A549 (cell line): Measurements from ENCODE around the gene CCR5AS.

ENCODE experiments used
- ATAC-seq, 2 experiments: fragments of 200-7000 bp in 1 of 2; fragments of >200 bp in 1 of 2; cut with Nextera tagmentation in 1 of 2; cut with Tn5 transposase in 1 of 2; 3 replicates each; pipeline versions ENCODE4 v1.8.0 to v1.9.1; 2018 to 2020; ENCODE audit warnings: mild to moderate bottlenecking in 1 of 2, moderate library complexity in 1 of 2
- CTCF ChIA-PET: fragments of 300-600 bp; sonication (Branson Sonifier 250); formaldehyde crosslinking; extraction: SDS; loops from one replicate; lab custom pipeline; 2021; ENCODE audit warnings: antibody characterized with exemption, inconsistent platforms; lab: Yijun Ruan, JAX
- POLR2A ChIA-PET: fragments of 350-600 bp; formaldehyde crosslinking; extraction: SDS; loops from one replicate; lab custom pipeline; 2021; ENCODE audit warnings: antibody characterized with exemption, inconsistent platforms; lab: Yijun Ruan, JAX
- DNase-seq, 2 experiments: peaks; one replicate each; pipeline versions ENCODE4 v3.0.0 to v3.0.0-alpha.2; 2011 to 2016; ENCODE audit warnings: low read depth in 1 of 2, low spot score in 1 of 2
- FAIRE-seq: peaks from 2 replicates; lab custom pipeline; 2011; peaks lifted over from hg19 to GRCh38; lab: Jason Lieb, UNC
- H3K27ac ChIP-seq, 2 experiments: fragments of >200 bp; sonication (Bioruptor Twin); formaldehyde crosslinking; 3 replicates each; pipeline ENCODE4 v1.5.1; 2016 to 2017
- H3K4me1 ChIP-seq: fragments of >200 bp; sonication (Bioruptor Twin); formaldehyde crosslinking; 3 replicates; pipeline ENCODE4 v1.6.1; 2016
- H3K4me2 ChIP-seq: fragments of >200 bp; sonication (Bioruptor Twin); formaldehyde crosslinking; 3 replicates; pipeline ENCODE4 v1.6.1; 2016
- H3K4me3 ChIP-seq: fragments of >200 bp; sonication (Bioruptor Twin); formaldehyde crosslinking; 3 replicates; pipeline ENCODE4 v1.5.1; 2016
- H3K9me3 ChIP-seq: fragments of >200 bp; sonication (Bioruptor Twin); formaldehyde crosslinking; 3 replicates; pipeline ENCODE4 v1.6.1; 2016
- BHLHE40 ChIP-seq: IDR thresholded peaks from 2 replicates; pipeline ENCODE4 v1.6.1; 2012; ENCODE audit warnings: low read depth, low read length, inconsistent platforms
- CBX8 ChIP-seq: fragments of 200-600 bp; sonication (generic); IDR thresholded peaks from 2 replicates; pipeline ENCODE4 v1.6.1; 2016
- CEBPB ChIP-seq, 2 experiments: fragments of >200 bp in 1 of 2; sonication (Bioruptor Twin) in 1 of 2; formaldehyde crosslinking in 1 of 2; IDR thresholded peaks; 2 replicates each; pipeline ENCODE4 v1.6.1; 2012 to 2016
- CHD2 ChIP-seq: fragments of 150-350 bp; IDR thresholded peaks from 2 replicates; pipeline ENCODE4 v1.6.1; 2014; ENCODE audit warnings: low read length; ENCODE audit not compliant: partially characterized antibody
- CHD4 ChIP-seq: fragments of 200-600 bp; sonication (generic); IDR thresholded peaks from 2 replicates; pipeline ENCODE4 v1.6.1; 2016; ENCODE audit warnings: antibody characterized with exemption, mild to moderate bottlenecking, borderline replicate concordance
- EHF ChIP-seq: fragments of 250-450 bp; sonication (Bioruptor Pico); IDR thresholded peaks from 2 replicates; pipeline ENCODE4 v1.5.0; 2020; ENCODE audit warnings: mild to moderate bottlenecking
- EHMT2 ChIP-seq: fragments of 200-600 bp; sonication (generic); IDR thresholded peaks from 2 replicates; pipeline ENCODE4 v1.6.1; 2016; ENCODE audit warnings: antibody characterized with exemption, low read depth, mild to moderate bottlenecking, moderate library complexity
- EP300 ChIP-seq, 2 experiments: fragments of >200 bp; sonication (Bioruptor Twin); formaldehyde crosslinking; IDR thresholded peaks; 2 replicates in 1 of 2; 3 replicates in 1 of 2; pipeline ENCODE4 v1.6.1; 2016 to 2017
- FOXS1 ChIP-seq: fragments of 250-450 bp; sonication (Bioruptor Pico); IDR thresholded peaks from 2 replicates; pipeline ENCODE4 v1.5.0; 2020; ENCODE audit warnings: mild to moderate bottlenecking, moderate library complexity
- GATA3 ChIP-seq: IDR thresholded peaks from 2 replicates; pipeline ENCODE4 v1.6.1; 2012; ENCODE audit warnings: borderline replicate concordance
- HEYL ChIP-seq: fragments of 250-450 bp; sonication (Bioruptor Pico); IDR thresholded peaks from 2 replicates; pipeline ENCODE4 v1.8.0; 2021; ENCODE audit warnings: mild to moderate bottlenecking, moderate library complexity
- HOXA7 ChIP-seq: fragments of 250-450 bp; sonication (Bioruptor Pico); IDR thresholded peaks from 2 replicates; pipeline ENCODE4 v1.5.0; 2020; ENCODE audit warnings: mild to moderate bottlenecking, moderate library complexity
- HOXB13 ChIP-seq: fragments of 250-450 bp; sonication (Bioruptor Pico); IDR thresholded peaks from 2 replicates; pipeline ENCODE4 v1.5.0; 2020; ENCODE audit warnings: low read depth, mild to moderate bottlenecking, moderate library complexity
- HOXB5 ChIP-seq: fragments of 250-450 bp; sonication (Bioruptor Pico); IDR thresholded peaks from 2 replicates; pipeline ENCODE4 v1.5.0; 2020; ENCODE audit warnings: mild to moderate bottlenecking, moderate library complexity
- JUNB ChIP-seq: fragments of >200 bp; sonication (Bioruptor Twin); formaldehyde crosslinking; IDR thresholded peaks from 2 replicates; pipeline ENCODE4 v1.6.1; 2016
- KDM1A ChIP-seq: fragments of 200-600 bp; sonication (generic); IDR thresholded peaks from 2 replicates; pipeline ENCODE4 v1.6.1; 2016; ENCODE audit warnings: low read depth, mild to moderate bottlenecking
- MAZ ChIP-seq: fragments of 150-350 bp; IDR thresholded peaks from 2 replicates; pipeline ENCODE4 v1.6.1; 2014; ENCODE audit warnings: antibody characterized with exemption, low read depth, low read length, borderline replicate concordance
- NPAS2 ChIP-seq: fragments of 250-450 bp; sonication (Bioruptor Pico); IDR thresholded peaks from 2 replicates; pipeline ENCODE4 v1.8.0; 2022; ENCODE audit warnings: mild to moderate bottlenecking, moderate library complexity, borderline replicate concordance
- PBX3 ChIP-seq: IDR thresholded peaks from 2 replicates; pipeline ENCODE4 v1.6.1; 2012
- PHF8 ChIP-seq: fragments of 200-600 bp; sonication (generic); IDR thresholded peaks from 2 replicates; pipeline ENCODE4 v1.6.1; 2016; ENCODE audit warnings: low read depth, mild to moderate bottlenecking, antibody characterized with exemption, moderate library complexity, borderline replicate concordance
- REST ChIP-seq: fragments of 200-600 bp; sonication (generic); IDR thresholded peaks from 2 replicates; pipeline ENCODE4 v1.6.1; 2016; ENCODE audit warnings: antibody characterized with exemption, mild to moderate bottlenecking, moderate library complexity
- RFX5 ChIP-seq: fragments of 450-650 bp; IDR thresholded peaks from 2 replicates; pipeline ENCODE4 v1.7.1; 2014; ENCODE audit warnings: antibody characterized with exemption, mild to moderate bottlenecking, moderate library complexity
- RNF2 ChIP-seq: fragments of 200-600 bp; sonication (generic); IDR thresholded peaks from 2 replicates; pipeline ENCODE4 v1.6.1; 2016; ENCODE audit warnings: low read depth, mild to moderate bottlenecking, antibody characterized with exemption, moderate library complexity, borderline replicate concordance
- TFCP2L1 ChIP-seq: fragments of 250-450 bp; sonication (Bioruptor Pico); IDR thresholded peaks from 2 replicates; pipeline ENCODE4 v1.5.0; 2021; ENCODE audit warnings: mild to moderate bottlenecking
- USF2 ChIP-seq: fragments of 450-650 bp; IDR thresholded peaks from 2 replicates; pipeline ENCODE4 v1.6.1; 2014; ENCODE audit warnings: antibody characterized with exemption
- ZC3H11A ChIP-seq: fragments of 450-650 bp; IDR thresholded peaks from 2 replicates; pipeline ENCODE4 v1.6.1; 2014; ENCODE audit warnings: antibody characterized with exemption, mild to moderate bottlenecking
- ZSCAN20 ChIP-seq: fragments of 250-450 bp; sonication (Bioruptor Pico); IDR thresholded peaks from 2 replicates; pipeline ENCODE4 v1.8.0; 2022; ENCODE audit warnings: mild to moderate bottlenecking, moderate library complexity
- WGBS: methylation state at CpG from one replicate; pipeline ENCODE4 v1.1.6; 2017; ENCODE audit errors: missing lambda C conversion rate; 5-methylcytosine and 5-hydroxymethylcytosine counted together

Gene CCR5AS

GRCh38 chr3:46386205-46386604 lies 20.7 kb downstream of the CCR5AS start:
- no peaks in the 10 kb centered on the region for H3K4me1 ChIP-seq
- CTCF ChIA-PET: interaction anchor here (0.8 kb wide), 1 partner anchor 8 kb away, joined by 3 read pairs; no protein-coding TSS in a partner anchor

GRCh38 chr3:46383951-46384330 lies 22.9 kb downstream of the CCR5AS start:
- FAIRE-seq (no peak), DNase-seq (no peak), ATAC-seq (no peak)
- POLR2A ChIA-PET: no interaction called here
- CTCF ChIA-PET: no interaction called here
- Histone ChIP-seq H3K9me3 (no peaks in the 10 kb centered on the region), H3K27ac (no peak overlapping the region), H3K4me2 (no peak overlapping the region), H3K4me1 (no peaks in the 10 kb centered on the region), H3K4me3 (no peak overlapping the region)
- 41% methylated on average over 5 of the region's 5 CpGs for WGBS
- TF ChIP-seq CEBPB (IDR thresholded peaks at IDR 0.05): no peak
- no peak for TF ChIP-seq NPAS2 (CRISPR knock-in tag)
- TF ChIP-seq GATA3: no peak
- no peak for TF ChIP-seq BHLHE40
- TF ChIP-seq JUNB: no peak
- TF ChIP-seq USF2: no peak
- TF ChIP-seq CHD4: no peak
- TF ChIP-seq CBX8: no peak
- TF ChIP-seq HOXA7 (CRISPR knock-in tag): no peak
- no peak for TF ChIP-seq PHF8
- TF ChIP-seq PBX3: no peak
- no peak for TF ChIP-seq CHD2
- TF ChIP-seq RNF2: no peak
- TF ChIP-seq RFX5: no peak
- no peak for TF ChIP-seq EHF
- TF ChIP-seq KDM1A: no peak
- no peak for TF ChIP-seq HOXB13 (CRISPR knock-in tag)
- no peak for TF ChIP-seq EP300 (IDR thresholded peaks at IDR 0.05)
- no peak for TF ChIP-seq ZC3H11A
- TF ChIP-seq HOXB5 (CRISPR knock-in tag): no peak

More at GRCh38 chr3:46386205-46386604, 20.7 kb downstream of the CCR5AS start:
- 12% methylated on average over 4 of the region's 4 CpGs for WGBS
- Histone ChIP-seq H3K4me3 (no peak overlapping the region), H3K27ac (no peak overlapping the region), H3K4me2 (no peak overlapping the region), H3K9me3 (no peaks in the 10 kb centered on the region)
- POLR2A ChIA-PET: no interaction called here
- no peak for FAIRE-seq
- DNase-seq: peak in 1 of 2 experiments; percentile 10
- no peak for TF ChIP-seq TFCP2L1 (CRISPR knock-in tag)
- no peak for TF ChIP-seq FOXS1 (CRISPR knock-in tag)
- TF ChIP-seq ZSCAN20: no peak
- no peak for TF ChIP-seq REST
- TF ChIP-seq KDM1A: no peak
- TF ChIP-seq EHMT2: no peak
- no peak for TF ChIP-seq HEYL (CRISPR knock-in tag)
- no peak for TF ChIP-seq PBX3
- no peak for TF ChIP-seq EHF
- no peak for TF ChIP-seq CEBPB (IDR thresholded peaks at IDR 0.05)
- TF ChIP-seq MAZ: no peak
- TF ChIP-seq HOXA7 (CRISPR knock-in tag): no peak
- ATAC-seq: no peak
